K562 (cell line): ENCODE data around the gene GRB2. TPM values are rescaled to one million over a fixed set of nuclear protein-coding genes. Genes with fewer than 3 reads are reported as not detected.

Experiments used
- EP400 ChIP-seq: fragments of 450-650 bp; IDR thresholded peaks from 2 replicates; pipeline ENCODE4 v1.6.1; 2017; ENCODE audit warnings: antibody characterized with exemption, mild to moderate bottlenecking, moderate library complexity
- FOXA3 ChIP-seq, 2 experiments: fragments of 450-650 bp in 1 of 2; sonication (generic) in 1 of 2; formaldehyde crosslinking; IDR thresholded peaks in 1 of 2; conservative IDR thresholded peaks in 1 of 2; 2 replicates each; pipeline versions ENCODE4 v1.4.0 to v1.8.0; 2020 to 2022; ENCODE audit warnings: mild to moderate bottlenecking in 2 of 2, missing genetic modification reagents in 1 of 2
- FOXK2 ChIP-seq, 2 experiments: fragments of 450-650 bp; IDR thresholded peaks in 1 of 2; conservative IDR thresholded peaks in 1 of 2; 2 replicates each; pipeline ENCODE4 v1.6.1; 2016; ENCODE audit warnings: low read depth in 2 of 2, mild to moderate bottlenecking in 1 of 2
- MYNN ChIP-seq, 2 experiments: sonication (generic); formaldehyde crosslinking in 1 of 2; IDR thresholded peaks; 2 replicates each; pipeline versions ENCODE4 v1.5.0 to v1.6.1; 2016 to 2020; ENCODE audit warnings: antibody characterized with exemption in 1 of 2, missing genetic modification reagents in 1 of 2
- SAFB ChIP-seq: fragments of 200-400 bp; formaldehyde crosslinking; IDR thresholded peaks from 2 replicates; pipeline ENCODE4 v1.6.1; 2017; ENCODE audit warnings: low read depth, low read length, borderline replicate concordance
- ZNF644 ChIP-seq: fragments of 200-800 bp; sonication (Bioruptor generic); IDR thresholded peaks from 2 replicates; pipeline ENCODE4 v1.6.1; 2016; ENCODE audit warnings: low read depth, missing genetic modification characterization, missing compliant biosample characterization
- polyA plus RNA-seq, 8 experiments: library from polyadenylated mRNA; depleted of rRNA in 4 of 8; stranded (reverse) in 5 of 8; unstranded in 3 of 8; fragments of >200 nt; fragmentation: Nextera tagmentation in 2 of 8; fragmentation: Illumina TruSeq in 1 of 8; extraction: Ambion mirVana in 2 of 8; extraction: Trizol in 1 of 8; gene quantifications; 2 replicates each; pipeline versions ENCODE4 v1.2.1 to v1.2.3, GENCODE V29; 2011 to 2014; ENCODE audit warnings: inconsistent platforms in 1 of 8, missing spikeins in 1 of 8
- total RNA-seq, 7 experiments: library from RNA; depleted of rRNA in 6 of 7; stranded (reverse); fragments of >200 nt in 6 of 7; fragmentation: Illumina TruSeq in 2 of 7; extraction: Trizol in 2 of 7; gene quantifications; 2 replicates each; pipeline versions ENCODE4 v1.2.1 to v1.2.3, GENCODE V29; 2011 to 2021; ENCODE audit warnings: low replicate concordance in 1 of 7
- TF ChIP-seq, protein P1 (sequence below), 2 experiments: fragments of 450-650 bp; IDR thresholded peaks; 2 replicates each; pipeline ENCODE4 v1.6.1; 2018; ENCODE audit warnings: mild to moderate bottlenecking in 2 of 2, low read depth in 1 of 2; ENCODE audit not compliant: partially characterized antibody in 2 of 2
- TF ChIP-seq, protein P2 (sequence below): fragments of 450-650 bp; formaldehyde crosslinking; IDR thresholded peaks from 2 replicates; pipeline ENCODE4 v1.4.0; 2022; ENCODE audit warnings: missing genetic modification characterization
- TF ChIP-seq, protein P3 (sequence below), 2 experiments: IDR thresholded peaks; 2 replicates each; pipeline ENCODE4 v1.6.1; 2012; ENCODE audit warnings: improper control_type of control experiment in 2 of 2, low read depth in 2 of 2, low read length in 2 of 2, borderline replicate concordance in 1 of 2

Gene GRB2
- total and polyA plus RNA-seq, 9 of the 15 experiments (the other 6 are each of a cell fraction or from before 2014, with no cell fraction given): 57.2 to 136 (median 84.8) TPM

DNA sequence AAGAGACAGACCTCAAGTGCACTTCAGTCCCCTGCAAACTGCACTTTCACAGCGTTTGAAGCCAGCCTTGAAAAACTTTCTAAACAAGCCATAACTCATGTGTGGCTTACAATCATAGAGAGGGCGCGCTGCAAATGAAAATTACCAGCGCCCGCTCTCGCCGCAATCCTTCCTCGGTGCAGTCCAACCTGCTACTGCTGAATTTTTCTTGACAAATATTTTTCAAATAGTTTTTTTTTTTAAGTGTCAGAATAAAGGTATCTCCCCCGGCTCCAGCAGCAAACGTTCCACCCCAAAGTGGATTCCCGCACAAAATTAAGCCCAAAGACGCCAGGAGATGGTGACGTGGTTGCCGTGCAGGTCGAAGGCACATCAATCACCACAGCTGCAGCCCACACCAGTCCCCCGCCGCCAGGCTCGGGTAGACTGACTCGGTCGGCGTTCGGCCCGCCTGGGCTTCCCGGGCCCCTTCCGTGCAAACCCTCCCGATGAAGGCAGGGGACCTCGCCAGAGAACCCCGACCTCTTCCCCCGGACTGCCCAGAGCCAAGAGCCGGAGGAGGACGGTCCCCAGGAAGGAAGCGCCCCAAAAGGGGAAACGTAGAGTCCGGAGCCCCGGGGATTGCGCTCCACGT is 630 bp downstream of the GRB2 start (continued):
- TF ChIP-seq, protein P1, sequence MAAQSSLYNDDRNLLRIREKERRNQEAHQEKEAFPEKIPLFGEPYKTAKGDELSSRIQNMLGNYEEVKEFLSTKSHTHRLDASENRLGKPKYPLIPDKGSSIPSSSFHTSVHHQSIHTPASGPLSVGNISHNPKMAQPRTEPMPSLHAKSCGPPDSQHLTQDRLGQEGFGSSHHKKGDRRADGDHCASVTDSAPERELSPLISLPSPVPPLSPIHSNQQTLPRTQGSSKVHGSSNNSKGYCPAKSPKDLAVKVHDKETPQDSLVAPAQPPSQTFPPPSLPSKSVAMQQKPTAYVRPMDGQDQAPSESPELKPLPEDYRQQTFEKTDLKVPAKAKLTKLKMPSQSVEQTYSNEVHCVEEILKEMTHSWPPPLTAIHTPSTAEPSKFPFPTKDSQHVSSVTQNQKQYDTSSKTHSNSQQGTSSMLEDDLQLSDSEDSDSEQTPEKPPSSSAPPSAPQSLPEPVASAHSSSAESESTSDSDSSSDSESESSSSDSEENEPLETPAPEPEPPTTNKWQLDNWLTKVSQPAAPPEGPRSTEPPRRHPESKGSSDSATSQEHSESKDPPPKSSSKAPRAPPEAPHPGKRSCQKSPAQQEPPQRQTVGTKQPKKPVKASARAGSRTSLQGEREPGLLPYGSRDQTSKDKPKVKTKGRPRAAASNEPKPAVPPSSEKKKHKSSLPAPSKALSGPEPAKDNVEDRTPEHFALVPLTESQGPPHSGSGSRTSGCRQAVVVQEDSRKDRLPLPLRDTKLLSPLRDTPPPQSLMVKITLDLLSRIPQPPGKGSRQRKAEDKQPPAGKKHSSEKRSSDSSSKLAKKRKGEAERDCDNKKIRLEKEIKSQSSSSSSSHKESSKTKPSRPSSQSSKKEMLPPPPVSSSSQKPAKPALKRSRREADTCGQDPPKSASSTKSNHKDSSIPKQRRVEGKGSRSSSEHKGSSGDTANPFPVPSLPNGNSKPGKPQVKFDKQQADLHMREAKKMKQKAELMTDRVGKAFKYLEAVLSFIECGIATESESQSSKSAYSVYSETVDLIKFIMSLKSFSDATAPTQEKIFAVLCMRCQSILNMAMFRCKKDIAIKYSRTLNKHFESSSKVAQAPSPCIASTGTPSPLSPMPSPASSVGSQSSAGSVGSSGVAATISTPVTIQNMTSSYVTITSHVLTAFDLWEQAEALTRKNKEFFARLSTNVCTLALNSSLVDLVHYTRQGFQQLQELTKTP (IDR thresholded peaks at IDR 0.05; ENCODE audit: low read depth in 1 of 2, partially characterized antibody in 2 of 2): peak in 1 of 2 experiments; percentile 7
- TF ChIP-seq FOXA3 (CRISPR knock-in tag; conservative IDR thresholded peaks at IDR 0.05 in 1 of 2, IDR thresholded peaks at IDR 0.05 in 1 of 2): 0 out of 4 replicates have a peak, but pooled peaks of 1 of the 2 experiments have one; percentile 18
- 0 out of 2 replicates have a peak, but pooled peaks have one; percentile 18 for TF ChIP-seq EP400
- TF ChIP-seq, protein P2, sequence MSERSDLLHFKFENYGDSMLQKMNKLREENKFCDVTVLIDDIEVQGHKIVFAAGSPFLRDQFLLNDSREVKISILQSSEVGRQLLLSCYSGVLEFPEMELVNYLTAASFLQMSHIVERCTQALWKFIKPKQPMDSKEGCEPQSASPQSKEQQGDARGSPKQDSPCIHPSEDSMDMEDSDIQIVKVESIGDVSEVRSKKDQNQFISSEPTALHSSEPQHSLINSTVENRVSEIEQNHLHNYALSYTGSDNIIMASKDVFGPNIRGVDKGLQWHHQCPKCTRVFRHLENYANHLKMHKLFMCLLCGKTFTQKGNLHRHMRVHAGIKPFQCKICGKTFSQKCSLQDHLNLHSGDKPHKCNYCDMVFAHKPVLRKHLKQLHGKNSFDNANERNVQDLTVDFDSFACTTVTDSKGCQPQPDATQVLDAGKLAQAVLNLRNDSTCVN (CRISPR knock-in tag): no peak
- no peak for TF ChIP-seq MYNN (IDR thresholded peaks at IDR 0.05)
- no peak for TF ChIP-seq MYNN (CRISPR knock-in tag; IDR thresholded peaks at IDR 0.05)
- no peak for TF ChIP-seq SAFB
- TF ChIP-seq ZNF644 (tag): no peak
- no peak for TF ChIP-seq FOXK2 (conservative IDR thresholded peaks at IDR 0.05 in 1 of 2, IDR thresholded peaks at IDR 0.05 in 1 of 2; ENCODE audit: low read depth in 2 of 2)
- TF ChIP-seq, protein P3, sequence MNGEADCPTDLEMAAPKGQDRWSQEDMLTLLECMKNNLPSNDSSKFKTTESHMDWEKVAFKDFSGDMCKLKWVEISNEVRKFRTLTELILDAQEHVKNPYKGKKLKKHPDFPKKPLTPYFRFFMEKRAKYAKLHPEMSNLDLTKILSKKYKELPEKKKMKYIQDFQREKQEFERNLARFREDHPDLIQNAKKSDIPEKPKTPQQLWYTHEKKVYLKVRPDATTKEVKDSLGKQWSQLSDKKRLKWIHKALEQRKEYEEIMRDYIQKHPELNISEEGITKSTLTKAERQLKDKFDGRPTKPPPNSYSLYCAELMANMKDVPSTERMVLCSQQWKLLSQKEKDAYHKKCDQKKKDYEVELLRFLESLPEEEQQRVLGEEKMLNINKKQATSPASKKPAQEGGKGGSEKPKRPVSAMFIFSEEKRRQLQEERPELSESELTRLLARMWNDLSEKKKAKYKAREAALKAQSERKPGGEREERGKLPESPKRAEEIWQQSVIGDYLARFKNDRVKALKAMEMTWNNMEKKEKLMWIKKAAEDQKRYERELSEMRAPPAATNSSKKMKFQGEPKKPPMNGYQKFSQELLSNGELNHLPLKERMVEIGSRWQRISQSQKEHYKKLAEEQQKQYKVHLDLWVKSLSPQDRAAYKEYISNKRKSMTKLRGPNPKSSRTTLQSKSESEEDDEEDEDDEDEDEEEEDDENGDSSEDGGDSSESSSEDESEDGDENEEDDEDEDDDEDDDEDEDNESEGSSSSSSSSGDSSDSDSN (IDR thresholded peaks at IDR 0.05; ENCODE audit: borderline replicate concordance in 1 of 2, low read depth in 2 of 2, low read length in 2 of 2): 0 out of 4 replicates have a peak, but pooled peaks have one; percentile 7 to 35
